Stimulated activated CD8-positive, alpha-beta memory T cell treated with anti-CD3 and anti-CD28 coated beads, Interleukin-12 subunit alpha, Interleukin-12 subunit beta, amount 100 ng/mL, for 24 hours (primary cell): ENCODE data around the gene ADAR.

ENCODE experiments used
- DNase-seq: peaks from one replicate; pipeline ENCODE4 v3.0.0-alpha.2; 2020; ENCODE audit errors: extremely low read depth

ADAR gene

GRCh38 chr1:154586231-154586630 is 21.8 kb downstream of the ADAR start:
- DNase-seq: no peak

GRCh38 chr1:154584267-154584994 is 23.6 kb downstream of the ADAR start:
- no peak for DNase-seq

- DNase-seq: no peak
Measured at GRCh38 chr1:154583773-154584172, 24.2 kb downstream of the ADAR start.

GRCh38 chr1:154582885-154583284 is 25.1 kb downstream of the ADAR start:
- no peak for DNase-seq

- no peak for DNase-seq
Measured at GRCh38 chr1:154581766-154582165, 26.2 kb downstream of the ADAR start.

GRCh38 chr1:154579374-154579773 is 28.6 kb downstream of the ADAR start:
- no peak for DNase-seq

- DNase-seq: no peak
Measured at GRCh38 chr1:154578058-154578418, 29.9 kb downstream of the ADAR start.

GRCh38 chr1:154577346-154578057 is 30.5 kb downstream of the ADAR start:
- DNase-seq: no peak

GRCh38 chr1:154575951-154576566 is 31.9 kb downstream of the ADAR start:
- DNase-seq: no peak

GRCh38 chr1:154575147-154575927 is 32.6 kb downstream of the ADAR start:
- no peak for DNase-seq

GRCh38 chr1:154574716-154575115 is 33.3 kb downstream of the ADAR start:
- DNase-seq: no peak

- DNase-seq: no peak
Measured at GRCh38 chr1:154573168-154573510, 34.8 kb downstream of the ADAR start.

- no peak for DNase-seq
Measured at GRCh38 chr1:154572468-154573167, 35.4 kb downstream of the ADAR start.

- DNase-seq: no peak
Measured at GRCh38 chr1:154571964-154572288, 36.1 kb downstream of the ADAR start.

GRCh38 chr1:154571244-154571963 is 36.6 kb downstream of the ADAR start:
- no peak for DNase-seq

GRCh38 chr1:154568157-154568815 is 39.7 kb downstream of the ADAR start:
- DNase-seq: no peak

- peak; percentile 33 for DNase-seq
Measured at GRCh38 chr1:154567386-154568156, 40.4 kb downstream of the ADAR start, which contains the start of gene CHRNB2. Gene CHRNB2 (plus strand): TSS chr1:154567778. CDS start chr1:154568045, 267 bp downstream.

GRCh38 chr1:154565876-154566275 is 42.1 kb downstream of the ADAR start:
- no peak for DNase-seq

- DNase-seq: peak; percentile 55
Measured at GRCh38 chr1:154559466-154560044, 48.4 kb downstream of the ADAR start.
